GM23338 (cell line): Measurements from ENCODE around the gene OASL. TPM values are rescaled to one million over a fixed set of nuclear protein-coding genes. Genes with fewer than 3 reads are reported as not detected.

Experiments
- ATAC-seq: fragments of 200-7000 bp; cut with Tn5 transposase; 3 replicates; pipeline ENCODE4 v1.9.1; 2020
- DNase-seq: peaks from one replicate; pipeline ENCODE4 v3.0.0-alpha.2; 2015; ENCODE audit warnings: low spot score
- H2AFZ ChIP-seq: fragments of 200-600 bp; sonication (generic); 2 replicates; pipeline ENCODE4 v1.8.0; 2016; ENCODE audit warnings: antibody characterized with exemption, mild to moderate bottlenecking, moderate library complexity
- H3F3A ChIP-seq: fragments of 200-600 bp; sonication (generic); replicated peaks from 2 replicates; pipeline ENCODE4 v1.8.0; 2017; ENCODE audit warnings: antibody characterized with exemption, mixed run types, low read depth
- H3K27ac ChIP-seq: fragments of 200-600 bp; sonication (generic); 2 replicates; pipeline ENCODE4 v1.6.1; 2016; ENCODE audit warnings: low read depth
- H3K27me3 ChIP-seq: fragments of 200-600 bp; sonication (generic); 2 replicates; pipeline ENCODE4 v1.8.0; 2016; ENCODE audit warnings: mild to moderate bottlenecking, mixed run types, moderate library complexity; ENCODE audit not compliant: insufficient read depth
- H3K36me3 ChIP-seq: fragments of 200-600 bp; sonication (generic); 2 replicates; pipeline ENCODE4 v1.8.0; 2016; ENCODE audit warnings: mild to moderate bottlenecking; ENCODE audit not compliant: insufficient read depth
- H3K4me1 ChIP-seq: fragments of 200-600 bp; sonication (generic); 2 replicates; pipeline ENCODE4 v1.8.0; 2016; ENCODE audit warnings: mild to moderate bottlenecking, moderate library complexity; ENCODE audit not compliant: insufficient read depth
- H3K4me2 ChIP-seq: fragments of 200-600 bp; sonication (generic); 2 replicates; pipeline ENCODE4 v1.7.1; 2017; ENCODE audit warnings: mixed run types
- H3K4me3 ChIP-seq: fragments of 200-600 bp; sonication (generic); 2 replicates; pipeline ENCODE4 v1.6.1; 2016; ENCODE audit warnings: mixed run types
- H3K79me2 ChIP-seq: fragments of 200-600 bp; sonication (generic); replicated peaks from 2 replicates; pipeline ENCODE4 v1.8.0; 2017; ENCODE audit warnings: mild to moderate bottlenecking; ENCODE audit not compliant: insufficient read depth
- H3K9me2 ChIP-seq: fragments of 200-600 bp; sonication (generic); 2 replicates; pipeline ENCODE4 v1.8.0; 2017; ENCODE audit not compliant: insufficient read depth
- H4K20me1 ChIP-seq: fragments of 200-600 bp; sonication (generic); replicated peaks from 2 replicates; pipeline ENCODE4 v1.8.0; 2017; ENCODE audit warnings: mild to moderate bottlenecking; ENCODE audit not compliant: insufficient read depth
- H3K27ac Mint-ChIP-seq: 2 replicates; pipeline ENCODE4 v1.8.0; 2020; ENCODE audit warnings: inconsistent platforms, mild to moderate bottlenecking, moderate library complexity, mixed read lengths
- H3K27me3 Mint-ChIP-seq: 3 replicates; pipeline ENCODE4 v1.8.0; 2022; ENCODE audit warnings: low read depth, mild to moderate bottlenecking, moderate library complexity, mixed read lengths, inconsistent platforms; ENCODE audit not compliant: insufficient read depth, poor library complexity
- H3K36me3 Mint-ChIP-seq: 3 replicates; pipeline ENCODE4 v1.8.0; 2021; ENCODE audit warnings: low read depth, mild to moderate bottlenecking, inconsistent platforms, moderate library complexity, mixed read lengths
- H3K4me1 Mint-ChIP-seq: 3 replicates; pipeline ENCODE4 v1.8.0; 2020; ENCODE audit warnings: mild to moderate bottlenecking, inconsistent platforms, mixed read lengths
- H3K4me3 Mint-ChIP-seq: 3 replicates; pipeline ENCODE4 v1.8.0; 2021; ENCODE audit warnings: moderate library complexity, mild to moderate bottlenecking, inconsistent platforms, mixed read lengths
- H3K9me3 Mint-ChIP-seq: 3 replicates; pipeline ENCODE4 v1.8.0; 2020; ENCODE audit warnings: moderate library complexity, mild to moderate bottlenecking, inconsistent platforms, mixed read lengths
- CREB1 ChIP-seq: fragments of 250-450 bp; sonication (Bioruptor Pico); IDR thresholded peaks from 2 replicates; pipeline ENCODE4 v1.5.0; 2020; ENCODE audit warnings: low read depth, mild to moderate bottlenecking, moderate library complexity
- CTCF ChIP-seq, 2 experiments: fragments of 200-600 bp in 1 of 2; sonication (generic) in 1 of 2; conservative IDR thresholded peaks; 2 replicates each; pipeline versions ENCODE4 v1.5.1 to v1.6.1; 2016 to 2017; ENCODE audit warnings: antibody characterized with exemption in 2 of 2, low read depth in 2 of 2, mild to moderate bottlenecking in 2 of 2, moderate library complexity in 1 of 2
- ETS1 ChIP-seq: IDR thresholded peaks from 2 replicates; pipeline ENCODE4 v1.6.1; 2016; ENCODE audit warnings: antibody characterized with exemption
- EZH2 ChIP-seq: fragments of 200-600 bp; sonication (generic); IDR thresholded peaks from one replicate; pipeline ENCODE4 v1.8.0; 2017; ENCODE audit warnings: antibody characterized with exemption, mild to moderate bottlenecking, low read depth; ENCODE audit not compliant: unreplicated experiment
- EZH2phosphoT487 ChIP-seq: fragments of 200-600 bp; sonication (generic); IDR thresholded peaks from one replicate; pipeline ENCODE4 v1.8.1; 2018; ENCODE audit warnings: antibody characterized with exemption; ENCODE audit not compliant: unreplicated experiment
- JUNB ChIP-seq: IDR thresholded peaks from one replicate; pipeline ENCODE4 v1.6.1; 2016; ENCODE audit warnings: antibody characterized with exemption; ENCODE audit not compliant: unreplicated experiment
- NANOG ChIP-seq: IDR thresholded peaks from 2 replicates; pipeline ENCODE4 v1.6.1; 2016; ENCODE audit warnings: antibody characterized with exemption, borderline replicate concordance
- POLR2AphosphoS5 ChIP-seq: IDR thresholded peaks from 2 replicates; pipeline ENCODE4 v1.6.1; 2016; ENCODE audit warnings: antibody characterized with exemption, low read depth
- REST ChIP-seq: IDR thresholded peaks from one replicate; pipeline ENCODE4 v1.6.1; 2018; ENCODE audit warnings: antibody characterized with exemption; ENCODE audit not compliant: unreplicated experiment
- STAT1 ChIP-seq: IDR thresholded peaks from one replicate; pipeline ENCODE4 v1.6.1; 2016; ENCODE audit warnings: antibody characterized with exemption; ENCODE audit not compliant: unreplicated experiment
- ZNF114 ChIP-seq: fragments of 250-450 bp; sonication (Bioruptor Pico); IDR thresholded peaks from 2 replicates; pipeline ENCODE4 v1.5.0; 2020; ENCODE audit warnings: mild to moderate bottlenecking, moderate library complexity
- ZNF331 ChIP-seq: fragments of 250-450 bp; sonication (Bioruptor Pico); IDR thresholded peaks from 2 replicates; pipeline ENCODE4 v1.5.0; 2020; ENCODE audit warnings: low read depth, mild to moderate bottlenecking, moderate library complexity
- ZNF462 ChIP-seq: fragments of 250-450 bp; sonication (Bioruptor Pico); IDR thresholded peaks from 2 replicates; pipeline ENCODE4 v1.5.0; 2020; ENCODE audit warnings: mild to moderate bottlenecking, moderate library complexity
- polyA plus RNA-seq: library from polyadenylated mRNA; unstranded; fragments of >200 nt; fragmentation: Nextera tagmentation; extraction: Ambion mirVana; gene quantifications from 2 replicates; pipeline ENCODE4 v1.2.1, GENCODE V29; 2016
- total RNA-seq: library from RNA; depleted of rRNA; stranded (reverse); fragments of >200 nt; shearing (Covaris generic); gene quantifications from 2 replicates; pipeline ENCODE4 v1.2.3, GENCODE V29; 2014

The OASL gene
- total and polyA plus RNA-seq, 2 experiments from 2014 or later: not detected

- H3K4me2 ChIP-seq: no peak overlapping the region
- no peak overlapping the region for H3K27ac ChIP-seq
- peaks cover 2% of the 10 kb centered on the region for H3K27me3 Mint-ChIP-seq
- DNase-seq (no peak), ATAC-seq (no peak)
- no peaks in the 10 kb centered on the region for H3F3A ChIP-seq
- H4K20me1 ChIP-seq: no peaks in the 10 kb centered on the region
- no peak overlapping the region for H2AFZ ChIP-seq
- H3K36me3 Mint-ChIP-seq: no peaks in the 10 kb centered on the region
- H3K4me1 Mint-ChIP-seq: no peaks in the 10 kb centered on the region
- no peak overlapping the region for H3K4me3 Mint-ChIP-seq
- no peaks in the 10 kb centered on the region for H3K27me3 ChIP-seq
- no peaks in the 10 kb centered on the region for H3K9me3 Mint-ChIP-seq
- H3K9me2 ChIP-seq: no peaks in the 10 kb centered on the region
- no peak overlapping the region for H3K27ac Mint-ChIP-seq
- no peaks in the 10 kb centered on the region for H3K36me3 ChIP-seq
- no peaks in the 10 kb centered on the region for H3K4me1 ChIP-seq
- TF ChIP-seq STAT1 (no peak), REST (no peak), EZH2phosphoT487 (no peak), CREB1 (CRISPR knock-in tag) (no peak), ZNF331 (no peak), POLR2AphosphoS5 (no peak), CTCF (conservative IDR thresholded peaks at IDR 0.05; ENCODE audit: low read depth in 2 of 2) (no peak), NANOG (no peak), ZNF462 (no peak), JUNB (no peak), ETS1 (no peak), EZH2 (no peak), ZNF114 (CRISPR knock-in tag) (no peak)
- H3K4me3 ChIP-seq: no peak overlapping the region
- no peaks in the 10 kb centered on the region for H3K79me2 ChIP-seq
These were observed 11.7 kb upstream of the OASL start for GRCh38 chr12:121050725-121051124.
